COLO829 (cell line): ENCODE results near the gene LRCH1.

Experiments
- DNase-seq: peaks from one replicate; pipeline ENCODE4 v3.0.0; 2012; ENCODE audit warnings: low spot score

Gene LRCH1

DNA sequence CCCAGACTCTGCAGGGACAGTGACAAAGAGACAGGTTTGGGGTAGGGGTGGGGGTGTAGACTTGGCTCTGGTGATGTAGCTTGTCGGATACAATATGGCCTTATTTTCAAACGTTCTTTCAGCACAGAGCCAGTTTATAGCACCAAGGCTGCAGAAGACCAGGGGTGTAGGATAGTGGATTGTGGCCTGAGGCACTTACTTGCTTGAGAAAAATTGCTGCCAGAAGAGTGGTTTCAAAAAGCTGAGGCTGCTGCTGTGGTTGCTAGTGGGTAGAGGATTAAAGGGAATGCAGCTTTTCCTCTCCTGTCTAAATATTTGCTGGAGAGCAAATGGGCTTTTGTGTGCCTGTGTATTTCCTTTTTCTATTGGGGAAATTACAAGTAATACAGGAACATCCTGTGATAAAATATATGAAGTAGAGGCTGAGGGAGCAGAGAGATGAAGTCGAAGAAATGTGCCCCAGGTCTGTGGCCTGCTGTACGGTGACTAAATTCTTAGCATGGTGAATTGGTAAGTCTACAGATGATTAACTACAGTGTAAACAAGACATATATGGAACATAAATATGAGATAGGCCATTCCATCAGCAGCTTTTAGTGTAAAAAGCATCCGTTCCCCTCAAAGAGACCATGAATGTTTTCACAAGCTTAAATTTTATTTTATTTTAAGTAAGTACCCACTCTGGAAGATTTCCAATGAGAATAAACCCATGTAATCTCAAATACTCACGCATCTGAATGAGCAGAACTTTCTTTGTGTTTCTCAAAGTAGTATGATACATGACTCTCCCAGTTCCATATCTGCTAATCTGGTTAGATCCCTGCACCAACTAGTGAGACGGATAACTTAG, 112.9 kb downstream of the LRCH1 start:
- DNase-seq: no peak

DNA sequence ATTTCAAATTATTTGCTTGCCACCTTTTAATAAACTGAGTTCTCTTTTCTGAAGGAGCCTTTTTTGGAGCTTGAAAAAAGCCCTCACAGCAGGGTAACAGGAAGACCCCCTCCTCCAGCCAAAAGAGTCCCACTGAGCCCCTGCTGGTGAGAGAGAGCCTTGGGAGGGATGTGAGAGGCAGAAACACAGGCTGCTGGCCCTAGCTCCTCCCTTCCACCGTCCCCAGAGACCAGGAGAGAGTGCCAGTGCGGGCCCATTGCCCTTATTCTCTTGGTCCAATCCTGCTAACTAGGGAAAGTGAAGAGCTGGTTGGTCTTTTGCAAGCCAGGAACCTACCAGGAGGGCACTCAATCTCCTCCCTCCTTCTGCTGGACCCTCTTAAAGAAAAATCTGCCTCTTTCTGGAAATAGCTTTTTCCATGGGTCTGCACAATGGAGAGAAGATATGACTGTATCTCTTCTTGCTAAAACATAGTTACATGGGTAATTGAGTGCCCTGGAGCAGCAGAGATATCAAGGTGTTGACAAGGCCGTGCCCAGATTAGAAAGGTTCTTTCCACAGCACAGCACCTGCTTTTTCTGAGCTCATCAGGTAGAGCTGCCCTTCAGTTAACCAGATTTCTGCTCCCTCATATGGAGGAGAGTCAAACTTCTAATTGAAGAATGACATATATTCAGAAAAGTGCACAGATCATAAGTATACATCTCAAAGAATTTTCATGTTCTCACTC, 113.9 kb downstream of the LRCH1 start:
- DNase-seq: no peak

DNA sequence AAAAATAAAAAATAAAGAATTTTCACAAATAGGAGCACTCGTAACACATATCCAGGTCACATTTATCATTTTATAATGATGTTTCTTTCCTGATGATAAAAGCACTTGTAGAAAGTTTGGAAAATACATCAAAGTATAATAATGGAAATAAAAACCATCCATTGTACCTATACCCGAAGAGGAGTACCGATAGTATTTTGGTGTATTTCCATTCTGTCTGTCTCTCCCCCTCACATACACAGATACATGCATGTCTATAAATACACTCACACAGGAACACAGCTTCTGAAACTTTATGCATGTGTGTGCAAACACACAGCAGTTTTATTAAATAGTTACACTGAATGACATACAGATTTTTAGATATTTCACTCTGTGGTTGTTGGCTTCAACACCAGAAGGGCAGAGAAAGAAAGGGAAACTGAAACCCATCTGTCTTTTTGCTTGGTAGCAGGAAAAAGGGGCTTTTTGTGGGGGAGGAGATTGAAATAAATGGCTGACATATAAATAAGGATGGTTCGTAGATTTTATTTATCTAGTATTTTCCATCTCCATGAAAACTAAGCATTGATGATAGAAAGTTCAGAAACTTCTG, 114.8 kb downstream of the LRCH1 start:
- DNase-seq: no peak

DNA sequence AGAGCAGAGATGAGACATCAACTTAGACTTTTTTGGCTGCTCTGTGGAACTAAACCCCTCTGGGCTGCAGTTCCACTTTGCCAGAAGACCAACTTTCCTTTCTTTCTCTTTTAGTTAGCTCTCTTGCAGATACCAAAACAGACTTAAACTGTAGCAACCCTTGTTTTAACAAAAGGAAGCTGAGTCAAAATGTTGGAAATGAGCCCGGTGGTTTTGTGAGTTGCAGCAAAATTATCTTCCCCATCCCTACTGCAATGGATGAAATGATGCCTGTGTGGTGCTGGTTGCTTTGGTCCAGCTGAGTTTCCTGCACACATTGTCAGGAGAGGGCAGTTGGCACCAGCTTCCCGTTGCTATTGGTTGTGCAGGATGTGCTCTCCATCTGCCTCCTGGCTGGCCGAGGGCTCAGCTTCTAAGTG, 115.3 kb downstream of the LRCH1 start:
- DNase-seq: no peak

DNA sequence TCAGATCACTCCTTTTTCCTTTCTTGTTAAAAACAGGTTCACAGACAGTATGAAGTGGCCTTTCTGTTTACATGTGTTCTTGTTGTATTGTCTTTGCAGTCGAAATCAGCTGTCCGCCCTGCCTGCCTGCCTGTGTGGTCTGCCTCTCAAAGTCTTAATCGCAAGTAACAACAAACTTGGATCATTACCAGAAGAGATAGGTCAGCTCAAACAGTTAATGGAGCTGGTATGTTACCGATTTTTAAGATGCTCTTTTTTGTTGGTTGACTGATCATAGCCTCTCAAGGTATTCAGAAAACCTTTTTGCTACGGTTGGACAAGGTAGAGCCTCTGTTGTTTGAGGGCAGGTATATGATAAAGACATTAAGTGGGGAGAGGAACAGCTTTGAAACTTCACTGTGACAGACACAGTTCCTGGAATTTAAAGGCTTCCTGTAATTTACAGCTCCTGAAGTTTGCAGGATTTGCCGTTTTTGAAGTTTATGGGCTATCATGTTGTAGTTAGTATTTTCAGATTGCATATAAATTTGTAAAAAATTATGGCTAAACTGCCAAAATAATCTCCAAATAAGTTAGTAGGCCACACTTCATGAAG, 116.1 kb downstream of the LRCH1 start:
- no peak for DNase-seq

DNA sequence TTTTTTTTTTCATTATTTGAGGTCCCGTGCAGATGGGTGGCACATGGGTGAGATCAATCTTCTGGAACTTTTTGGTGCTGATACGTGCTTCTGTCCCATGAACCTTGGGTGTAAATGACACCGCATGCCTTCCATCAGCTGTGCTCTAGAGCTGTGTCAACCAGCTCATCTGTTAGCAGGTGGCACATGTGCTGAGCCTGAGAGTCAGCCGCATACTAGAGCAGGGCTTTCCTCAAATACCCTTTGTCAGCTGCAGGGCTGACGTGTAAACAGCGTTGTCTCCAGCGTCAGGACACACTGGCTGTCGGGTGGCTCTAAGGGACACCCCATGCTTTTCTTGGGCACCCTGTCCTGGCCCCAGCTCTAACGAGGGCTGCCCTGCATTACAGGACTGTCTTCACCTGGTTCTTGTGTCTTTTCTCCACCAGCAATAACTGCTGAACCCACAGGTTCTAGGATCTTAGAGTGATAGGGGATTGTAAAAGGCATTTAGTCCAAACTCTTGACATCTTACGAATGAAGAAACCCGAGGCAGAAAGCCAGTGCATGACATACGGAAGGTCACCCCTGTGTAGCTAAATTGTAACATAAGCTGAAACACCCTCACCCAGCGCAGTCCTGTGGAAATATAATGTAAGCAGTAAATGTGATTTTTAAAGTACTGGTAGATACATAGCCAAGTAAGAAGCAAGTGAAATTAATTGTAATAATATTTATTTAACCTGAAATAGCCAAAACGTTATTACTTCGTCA, 119.5 kb downstream of the LRCH1 start:
- no peak for DNase-seq

DNA sequence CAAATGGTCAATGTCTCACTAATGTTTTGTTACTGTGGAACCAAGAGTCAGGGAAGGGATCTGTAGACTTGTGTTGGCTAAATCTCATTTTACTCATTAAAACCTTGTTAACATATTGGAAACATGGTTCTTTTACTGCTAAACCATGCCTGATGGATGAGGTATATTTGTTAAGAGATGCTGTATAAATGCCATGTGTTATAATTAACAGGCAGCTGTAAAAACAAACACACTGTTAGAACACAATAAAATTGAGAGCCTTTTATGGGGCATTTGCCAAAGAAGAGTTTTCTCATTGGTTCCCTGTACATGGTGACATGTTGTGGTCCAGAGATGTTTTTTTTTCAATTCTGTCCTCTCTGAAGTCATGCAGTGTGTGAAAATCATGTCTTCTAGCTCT, 122.0 kb downstream of the LRCH1 start:
- DNase-seq: no peak

DNA sequence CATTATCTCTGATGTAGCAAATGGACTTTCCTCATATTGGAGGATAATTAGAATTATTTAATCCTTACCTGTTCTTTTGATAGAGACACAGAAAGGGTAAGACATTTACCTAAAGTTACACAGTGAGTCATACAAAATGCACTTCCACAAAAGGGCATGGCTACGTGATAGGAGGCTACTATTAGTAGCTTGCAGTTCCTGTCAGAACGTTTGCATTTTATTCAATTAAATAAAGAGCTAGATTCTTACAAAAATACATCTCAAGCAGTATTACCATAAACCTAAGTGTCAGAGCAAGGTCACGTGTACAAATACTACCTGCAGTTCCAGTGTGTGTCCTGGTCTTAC, 123.4 kb downstream of the LRCH1 start:
- no peak for DNase-seq

DNA sequence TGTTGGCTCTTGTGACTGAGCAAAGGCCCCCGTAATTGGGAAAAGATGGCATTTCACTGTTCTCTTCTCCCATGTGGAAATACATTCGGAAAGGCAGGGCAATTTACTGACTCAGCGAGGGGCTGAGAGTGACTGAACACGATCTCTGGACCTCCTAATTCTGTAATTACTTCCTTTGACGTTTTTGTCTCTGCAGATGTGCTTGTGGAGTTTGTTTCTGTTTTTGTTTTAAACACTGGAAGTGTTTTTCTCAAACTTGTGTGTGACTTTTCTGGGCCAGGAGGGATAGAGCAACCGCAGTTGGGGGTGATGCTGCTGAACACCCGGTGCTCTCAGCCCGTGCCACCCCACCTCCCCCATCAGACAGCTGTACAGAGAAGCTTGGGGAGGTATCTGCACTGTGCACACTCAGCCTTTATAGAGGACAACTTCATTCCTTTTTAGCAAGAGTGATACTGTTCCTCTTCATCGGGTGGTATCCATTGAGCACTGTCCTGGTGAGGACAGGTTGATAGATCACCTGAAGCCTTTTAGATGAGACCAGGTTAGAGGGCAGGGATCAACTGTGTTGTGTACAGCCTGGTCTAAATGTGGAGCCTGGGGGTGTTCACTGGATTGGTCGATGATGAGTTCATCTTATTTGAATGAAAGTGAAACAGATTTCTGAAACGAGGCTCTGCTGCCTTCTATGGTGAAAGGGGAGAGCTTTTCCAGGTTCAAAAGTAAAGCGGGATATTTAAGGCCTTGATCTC, 126.6 kb downstream of the LRCH1 start:
- DNase-seq: no peak

DNA sequence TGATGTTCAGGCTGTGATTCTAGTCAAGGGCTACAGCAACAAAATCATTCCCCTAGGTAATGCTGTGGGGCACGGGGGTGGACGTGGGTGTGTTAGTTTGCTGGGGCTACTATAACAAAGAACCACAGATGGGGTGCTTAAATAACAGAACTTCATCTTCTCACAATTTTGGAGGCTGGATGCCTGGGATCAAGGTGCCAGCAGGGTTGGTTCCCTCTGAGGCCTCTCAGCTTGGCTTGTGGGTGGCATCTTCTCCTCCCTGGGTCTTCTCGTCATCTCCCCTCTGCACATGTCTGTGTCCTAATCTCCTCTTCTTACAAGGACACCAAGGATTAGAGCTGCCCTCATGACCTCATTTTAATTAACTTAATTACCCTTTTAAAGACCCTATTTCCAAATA, 129.0 kb downstream of the LRCH1 start:
- no peak for DNase-seq

DNA sequence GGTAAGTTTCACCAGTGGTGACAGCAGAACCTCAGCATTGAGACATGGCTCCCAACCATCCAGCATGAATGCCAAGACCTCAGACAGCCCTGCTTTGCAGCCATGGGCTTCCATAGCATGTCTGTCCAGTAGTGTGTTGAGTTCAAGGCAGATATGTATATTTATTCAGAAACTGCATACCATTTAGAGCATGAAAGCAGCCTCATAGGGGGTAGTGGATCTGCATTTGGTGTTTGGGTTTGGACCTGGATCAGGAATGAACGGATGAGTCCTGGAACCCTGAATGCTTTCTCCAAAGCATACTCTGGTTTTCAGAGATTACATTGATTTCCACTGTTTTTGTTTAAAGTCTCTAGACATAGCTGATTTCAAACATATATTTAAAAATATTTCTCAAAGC, 129.7 kb downstream of the LRCH1 start:
- no peak for DNase-seq

DNA sequence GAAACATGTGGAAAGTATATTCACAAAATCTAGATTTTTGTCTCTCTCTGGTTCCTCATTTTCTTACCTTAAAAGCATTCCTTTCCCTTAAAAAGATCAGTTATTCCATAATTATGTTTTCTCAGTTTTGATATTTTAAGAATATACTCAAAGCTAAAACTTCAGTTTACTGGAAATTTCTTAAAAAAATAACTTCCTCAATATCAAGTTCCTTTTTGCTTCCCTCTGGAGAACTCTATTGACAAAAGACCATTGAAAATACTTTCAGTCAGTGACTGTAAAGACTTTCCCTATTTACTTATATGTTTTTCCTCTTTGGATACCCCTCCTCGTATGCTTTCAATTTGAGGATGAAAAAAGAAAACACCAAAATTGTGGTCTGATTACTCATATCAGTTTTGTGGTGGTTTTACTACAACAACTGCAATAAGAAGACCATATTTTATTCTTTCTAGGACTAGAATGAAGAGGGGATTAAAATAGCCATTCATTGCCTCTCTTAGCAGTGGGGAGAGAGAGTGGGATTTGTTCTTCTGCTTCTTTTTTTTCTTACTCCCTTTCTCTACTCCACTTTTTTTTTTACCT, 130.8 kb downstream of the LRCH1 start:
- no peak for DNase-seq

DNA sequence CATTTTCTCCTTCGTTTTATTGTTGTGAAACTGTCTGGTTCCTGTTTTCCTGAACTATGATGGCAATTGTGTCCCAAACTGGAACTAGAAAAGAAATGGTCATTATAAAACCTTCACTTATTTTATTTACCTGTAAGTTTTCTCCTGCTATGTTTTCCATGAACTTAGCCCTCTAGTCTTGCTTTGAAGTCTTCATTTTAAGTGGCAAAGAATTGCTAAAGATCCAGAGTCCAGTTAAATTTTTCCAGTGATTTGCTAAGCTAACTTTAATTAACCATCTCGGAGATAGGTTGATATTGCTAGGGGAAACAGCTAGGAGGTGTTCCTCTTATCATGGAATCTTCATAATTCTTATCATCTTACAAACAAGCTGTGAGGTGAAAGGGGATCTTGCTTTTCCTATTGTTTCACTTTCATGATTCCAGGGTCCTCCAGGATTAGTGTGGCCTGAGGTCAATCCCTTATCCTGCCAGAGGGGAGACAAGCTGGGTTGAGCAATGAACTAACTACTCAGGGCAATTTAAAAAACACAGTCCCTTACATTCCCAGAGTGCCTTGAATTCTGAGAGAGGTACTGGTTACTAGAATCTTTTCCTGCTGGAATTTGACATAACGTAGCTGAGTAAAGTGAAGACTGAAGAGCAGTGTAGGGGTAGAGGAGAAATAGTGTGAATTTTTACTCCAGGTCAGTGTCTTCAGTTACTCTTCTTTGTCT, 131.5 kb downstream of the LRCH1 start:
- no peak for DNase-seq

DNA sequence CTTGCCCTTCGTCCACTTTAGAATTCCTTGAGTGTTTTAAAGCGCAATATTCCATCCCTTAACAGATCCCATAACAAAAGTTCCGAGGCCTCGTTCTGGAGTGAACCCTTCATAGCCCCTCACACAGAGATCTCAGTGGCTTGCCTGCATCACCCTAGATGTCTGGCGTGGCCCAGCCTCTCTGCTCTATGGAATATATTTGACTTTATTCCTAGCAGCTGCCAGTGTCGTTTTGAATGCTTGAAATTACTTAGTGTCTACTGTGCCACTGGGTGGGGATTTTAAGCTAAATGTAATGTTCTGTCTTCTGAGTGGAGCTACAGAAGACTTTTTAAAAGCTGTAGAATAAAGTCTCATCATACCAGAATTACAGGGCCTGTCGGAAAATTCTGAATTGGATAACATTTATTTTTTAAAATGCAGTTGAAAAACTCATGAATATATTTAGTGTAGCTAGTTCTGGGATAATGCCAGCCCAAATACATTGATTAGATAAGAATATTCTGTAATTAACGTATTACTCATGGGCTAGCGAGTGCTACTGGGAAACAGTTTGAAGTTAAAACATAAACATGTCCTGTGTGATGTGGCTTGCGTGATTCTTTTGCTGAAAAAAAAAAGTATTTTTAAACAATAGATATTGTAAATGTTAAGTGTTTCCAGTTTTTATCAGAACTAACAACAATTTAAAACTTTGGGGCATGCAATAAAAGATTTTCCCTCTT, 132.2 kb downstream of the LRCH1 start:
- no peak for DNase-seq

DNA sequence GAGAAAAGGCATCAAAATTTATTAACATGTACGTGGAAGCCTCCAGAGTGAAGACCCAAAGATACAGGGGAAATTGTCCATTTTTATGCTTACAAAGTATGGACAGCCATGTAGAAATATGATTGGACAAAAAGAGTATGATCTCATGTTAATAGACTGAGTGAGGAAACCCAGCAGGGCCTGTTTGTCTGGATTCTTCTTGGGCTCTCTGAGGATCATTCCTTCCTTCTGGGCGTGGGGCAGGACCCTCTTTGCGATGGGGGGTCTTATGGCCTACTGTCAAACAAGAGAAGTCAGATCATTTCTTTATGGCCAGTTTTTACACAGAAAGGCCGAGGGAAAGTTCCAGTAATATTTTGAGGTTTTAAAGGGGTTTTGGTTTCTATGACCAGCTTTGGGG, 133.2 kb downstream of the LRCH1 start:
- DNase-seq: no peak

DNA sequence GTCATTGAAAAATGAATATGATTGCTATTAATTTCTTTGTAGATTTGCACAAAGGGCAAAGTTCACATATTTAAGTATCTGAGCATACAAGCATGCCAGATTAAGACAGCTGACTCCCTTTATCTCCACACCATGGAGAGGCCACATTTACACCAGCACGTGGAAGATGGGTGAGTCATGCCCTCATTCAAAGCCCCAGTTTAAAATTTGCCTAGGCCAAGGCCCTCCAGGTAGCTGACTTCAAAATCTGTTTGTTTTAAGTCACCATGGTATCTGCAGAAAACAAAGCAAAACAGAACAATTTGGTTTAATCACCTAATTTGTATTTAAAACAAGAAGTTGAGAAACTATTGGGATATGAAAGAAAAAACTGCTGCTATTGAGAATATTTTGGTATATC, 134.8 kb downstream of the LRCH1 start:
- peak; percentile 35 for DNase-seq

DNA sequence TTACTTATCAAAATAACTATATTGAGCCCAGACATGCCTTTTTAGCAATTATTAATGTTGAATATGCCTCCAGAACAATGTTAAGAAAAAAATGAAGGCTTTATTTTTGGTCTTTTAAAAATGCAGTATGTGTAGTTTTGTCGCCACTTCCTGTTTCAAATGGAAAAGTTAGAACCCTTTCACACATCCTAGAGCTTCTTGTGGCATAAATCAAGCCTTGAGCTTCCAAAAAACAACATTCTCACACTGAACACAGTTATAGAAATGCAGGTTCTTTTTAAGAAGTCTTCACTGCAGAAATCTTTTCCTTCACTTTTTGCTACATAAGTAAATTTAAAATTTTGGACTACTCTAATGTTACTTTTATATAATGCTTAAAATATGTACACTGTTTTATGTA, 135.3 kb downstream of the LRCH1 start:
- no peak for DNase-seq

DNA sequence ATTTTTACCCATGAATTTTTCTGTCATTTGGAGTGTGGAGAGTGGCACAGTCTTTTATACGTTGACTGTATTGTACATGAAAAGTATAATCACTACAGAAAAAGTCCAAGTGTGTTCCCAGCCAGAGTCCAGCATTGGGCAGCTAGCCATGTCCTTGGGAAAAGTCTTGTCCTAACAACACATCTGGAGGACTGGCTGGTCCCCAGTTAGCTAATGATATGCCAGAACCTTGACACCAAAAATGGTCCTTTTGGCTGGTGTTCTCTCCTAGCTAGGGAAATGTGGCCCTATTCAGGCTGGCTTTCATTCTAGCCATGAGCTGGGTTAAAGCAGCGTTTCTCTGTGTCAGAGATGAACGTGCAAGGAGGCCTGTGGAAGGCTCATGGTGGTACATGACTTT, 145.0 kb downstream of the LRCH1 start:
- no peak for DNase-seq

DNA sequence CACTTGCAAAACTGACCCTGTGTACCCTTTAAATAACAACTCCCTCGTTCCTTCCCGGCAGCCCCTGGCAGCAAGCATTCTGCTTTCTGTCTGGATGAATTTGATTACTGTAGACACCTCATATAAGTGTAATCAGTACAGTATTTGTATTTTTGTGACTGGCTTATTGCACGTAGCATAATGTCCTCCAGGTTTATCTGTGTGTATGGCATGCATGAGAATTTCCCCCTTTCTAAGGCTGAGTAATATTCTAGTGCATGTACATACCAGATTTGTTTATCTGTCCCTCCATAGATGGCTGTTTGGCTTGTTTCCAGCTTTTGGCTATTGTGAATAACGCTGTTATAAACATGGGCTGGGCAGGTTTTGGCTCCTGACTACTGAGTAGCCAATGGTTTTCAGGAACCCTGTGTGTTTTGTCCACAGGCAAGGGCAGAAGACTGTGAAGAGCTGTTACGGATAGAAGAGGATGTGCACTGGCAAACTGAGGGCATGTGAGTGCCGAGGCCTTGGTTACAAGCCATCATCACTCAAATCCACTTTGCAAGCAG, 146.0 kb downstream of the LRCH1 start:
- no peak for DNase-seq
